H1 (cell line): Measurements from ENCODE around the gene MORC4. TPM values are rescaled to one million over a fixed set of nuclear protein-coding genes. Genes with fewer than 3 reads are reported as not detected.

ENCODE experiments used
- BCL11A ChIP-seq, 2 experiments: IDR thresholded peaks; one replicate each; pipeline ENCODE4 v1.6.1; 2011; ENCODE audit warnings: low read depth in 2 of 2, low read length in 2 of 2, mild to moderate bottlenecking in 2 of 2
- BRCA1 ChIP-seq: IDR thresholded peaks from 2 replicates; pipeline ENCODE4 v1.6.1; 2012; ENCODE audit warnings: low read depth, low read length, improper control_type of control experiment
- SIRT6 ChIP-seq: IDR thresholded peaks from one replicate; pipeline ENCODE4 v1.7.1; 2012; ENCODE audit warnings: low read length, inconsistent platforms
- SRF ChIP-seq: IDR thresholded peaks from 2 replicates; pipeline ENCODE4 v1.6.1; 2011; ENCODE audit warnings: mild to moderate bottlenecking, low read depth, low read length, moderate library complexity
- polyA plus RNA-seq, 7 experiments: library from polyadenylated mRNA; depleted of rRNA in 3 of 7; stranded (reverse) in 5 of 7; unstranded in 2 of 7; fragments of >200 nt in 5 of 7; fragments of 200-250 nt in 2 of 7; gene quantifications; 1 replicate in 5 of 7; 2 replicates in 1 of 7; 4 replicates in 1 of 7; pipeline versions ENCODE4 v1.2.1 to v1.2.3, GENCODE V29; 2011 to 2013; ENCODE audit warnings: missing spikeins in 2 of 7, mixed read lengths in 2 of 7
- total RNA-seq: library from RNA; stranded (reverse); fragmentation: NEBNext Ultra II Directional; extraction: Animal tissue kit (Norgen Biotek cat#: 25700); gene quantifications from 2 replicates; pipeline ENCODE4 v1.2.1, GENCODE V29; 2021

The MORC4 gene
- total and polyA plus RNA-seq, 2 of the 8 experiments (the other 6 are each of a cell fraction or from before 2014, with no cell fraction given): 1.4 to 2.5 TPM

GRCh38 chrX:106940068-106940467 is 59.9 kb downstream of the MORC4 start (continued):
- TF ChIP-seq BCL11A (IDR thresholded peaks at IDR 0.05; ENCODE audit: low read depth in 2 of 2, low read length in 2 of 2) (no peak), SIRT6 (no peak), BRCA1 (no peak), SRF (no peak)
